ENCODE results near the gene CTNNA2. TPM values are rescaled to one million over a fixed set of nuclear protein-coding genes. Genes with fewer than 3 reads are reported as not detected.

The CTNNA2 gene
- polyA plus RNA-seq, 1 experiment: not detected

DNA sequence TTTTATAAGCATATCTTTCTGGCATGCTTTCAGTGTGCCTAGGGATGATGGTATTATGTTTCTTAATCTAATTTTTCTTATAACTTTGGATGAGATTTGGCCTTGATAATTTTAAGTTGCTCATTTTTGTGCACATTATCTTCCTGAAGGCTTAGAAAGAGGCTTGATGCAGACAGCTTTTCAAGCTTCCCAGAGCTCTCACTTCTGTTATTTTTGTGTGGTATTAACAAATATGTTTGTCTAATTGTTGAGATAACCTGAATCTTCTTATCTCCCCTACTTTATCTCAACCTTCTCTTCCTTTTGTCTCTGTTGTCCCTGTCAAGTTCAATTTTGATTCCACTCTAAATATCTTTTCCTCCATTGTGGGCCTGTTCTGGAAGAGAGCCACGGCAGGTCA lies 904.9 kb downstream of the CTNNA2 start:
- POLR2A ChIA-PET: no interaction called here
- H3K9me3 ChIP-seq (ENCODE audit: control insufficient read depth, insufficient read depth, low read length): no peaks in the 10 kb centered on the region

DNA sequence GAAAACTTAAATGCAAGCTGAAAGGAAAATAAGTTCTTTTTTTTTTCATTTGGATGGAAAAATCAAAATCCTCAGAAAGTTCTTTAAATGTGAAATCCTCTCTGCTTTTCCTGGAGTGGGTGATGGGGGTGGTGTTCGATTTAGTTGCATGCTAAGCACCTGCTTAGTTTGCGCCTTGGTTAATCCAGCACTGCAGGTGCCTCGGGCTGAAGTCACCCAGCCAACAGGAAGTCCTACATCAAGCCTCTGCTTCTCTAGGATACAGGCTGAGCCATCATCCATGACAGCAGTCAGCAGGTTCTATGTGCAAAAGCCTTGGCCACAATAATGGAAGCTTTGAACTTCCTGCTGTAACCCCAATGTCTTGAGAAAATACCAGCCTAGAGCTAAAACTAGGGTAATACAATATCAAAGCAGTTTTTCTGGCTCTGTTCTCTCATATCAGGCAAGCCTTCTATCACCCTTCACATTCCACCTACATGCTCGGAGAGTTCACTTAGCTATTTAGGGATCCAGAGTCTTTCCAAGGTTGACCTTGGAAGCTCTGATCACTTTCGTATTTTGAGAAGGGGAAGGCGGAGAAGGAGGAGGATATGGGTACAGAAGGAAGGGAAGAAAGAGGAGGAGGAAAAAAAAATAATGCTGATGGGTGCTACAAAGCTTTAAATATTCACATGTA lies 907.8 kb downstream of the CTNNA2 start:
- TF ChIP-seq CTCF (IDR thresholded peaks at IDR 0.05; ENCODE audit: low read depth, low read length): no peak
- DNase-seq (ENCODE audit: low read depth, low spot score): no peak
- CTCF ChIA-PET: no interaction called here
- POLR2A ChIA-PET: no interaction called here
- no peaks in the 10 kb centered on the region for H3K27me3 ChIP-seq (ENCODE audit: control insufficient read depth, insufficient read depth, low read length)
- no peaks in the 10 kb centered on the region for H3K9me3 ChIP-seq (ENCODE audit: control insufficient read depth, insufficient read depth, low read length)
- H3K27ac ChIP-seq (ENCODE audit: low read depth, low read length): no peak overlapping the region
- no peak overlapping the region for H3K4me3 ChIP-seq (ENCODE audit: low read depth, low read length)

More for the DNA sequence above, 904.9 kb downstream of the CTNNA2 start:
- Histone ChIP-seq H3K27me3 (ENCODE audit: control insufficient read depth, insufficient read depth, low read length) (no peaks in the 10 kb centered on the region), H3K27ac (ENCODE audit: low read depth, low read length) (no peak overlapping the region), H3K4me3 (ENCODE audit: low read depth, low read length) (no peak overlapping the region)
- no peak for DNase-seq (ENCODE audit: low read depth, low spot score)
- no peak for TF ChIP-seq CTCF (IDR thresholded peaks at IDR 0.05; ENCODE audit: low read depth, low read length)
- CTCF ChIA-PET: no interaction called here

DNA sequence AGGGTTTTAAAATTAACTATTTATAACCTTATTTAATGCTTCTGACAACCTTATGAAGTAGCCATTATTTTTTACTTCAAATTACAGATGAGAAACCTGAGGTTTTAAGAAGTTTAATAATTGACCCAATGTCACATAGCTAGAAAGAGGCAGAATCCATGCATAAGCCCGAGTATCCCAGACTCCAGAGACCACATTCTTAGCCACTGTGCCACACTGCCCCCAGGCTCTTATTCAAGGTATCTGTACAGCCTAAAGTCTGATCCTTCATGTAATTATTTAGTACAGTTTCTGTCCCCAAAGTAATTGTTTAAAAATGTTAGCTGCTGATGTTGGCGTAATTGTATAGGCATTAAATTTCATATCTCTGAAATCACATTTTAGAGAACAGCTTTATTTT lies 916.4 kb downstream of the CTNNA2 start:
- Histone ChIP-seq H3K4me3 (ENCODE audit: low read depth, low read length) (no peak overlapping the region), H3K27ac (ENCODE audit: low read depth, low read length) (no peak overlapping the region), H3K27me3 (ENCODE audit: control insufficient read depth, insufficient read depth, low read length) (no peaks in the 10 kb centered on the region), H3K9me3 (ENCODE audit: control insufficient read depth, insufficient read depth, low read length) (no peaks in the 10 kb centered on the region)
- ChIA-PET POLR2A (no interaction called here), CTCF (no interaction called here)
- DNase-seq (ENCODE audit: low read depth, low spot score): no peak
- no peak for TF ChIP-seq CTCF (IDR thresholded peaks at IDR 0.05; ENCODE audit: low read depth, low read length)

- no peak overlapping the region for H3K27ac ChIP-seq (ENCODE audit: low read depth, low read length)
- no peaks in the 10 kb centered on the region for H3K27me3 ChIP-seq (ENCODE audit: control insufficient read depth, insufficient read depth, low read length)
- ChIA-PET CTCF (no interaction called here), POLR2A (no interaction called here)
- no peak overlapping the region for H3K4me3 ChIP-seq (ENCODE audit: low read depth, low read length)
- TF ChIP-seq CTCF (IDR thresholded peaks at IDR 0.05; ENCODE audit: low read depth, low read length): no peak
- DNase-seq (ENCODE audit: low read depth, low spot score): no peak
- H3K9me3 ChIP-seq (ENCODE audit: control insufficient read depth, insufficient read depth, low read length): no peaks in the 10 kb centered on the region
Measured at GRCh38 chr2:80437959-80438358, 925.1 kb downstream of the CTNNA2 start.

GRCh38 chr2:80438686-80439085 lies 925.8 kb downstream of the CTNNA2 start:
- Histone ChIP-seq H3K9me3 (ENCODE audit: control insufficient read depth, insufficient read depth, low read length) (no peaks in the 10 kb centered on the region), H3K27me3 (ENCODE audit: control insufficient read depth, insufficient read depth, low read length) (no peaks in the 10 kb centered on the region), H3K27ac (ENCODE audit: low read depth, low read length) (no peak overlapping the region), H3K4me3 (ENCODE audit: low read depth, low read length) (no peak overlapping the region)
- ChIA-PET CTCF (no interaction called here), POLR2A (no interaction called here)
- DNase-seq (ENCODE audit: low read depth, low spot score): no peak
- TF ChIP-seq CTCF (IDR thresholded peaks at IDR 0.05; ENCODE audit: low read depth, low read length): no peak
